ENCODE results near the gene ERCC3.
"Not testable (repeated sequence)": the region's sequence is repeated elsewhere in the genome, so short reads cannot be mapped to it uniquely, and the experiment has no call there.

ERCC3 gene

GRCh38 chr2:127220768-127221527 is 73.0 kb downstream of the ERCC3 start:
- Mint-ChIP-seq H3K27me3 (peaks cover 87% of the 10 kb centered on the region), H3K4me3 (peak overlapping the region; percentile 83 to 92), H3K9me3 (peaks cover 7 to 9% of the 10 kb centered on the region in 2 donors), H3K4me1 (peaks cover 34% of the 10 kb centered on the region), H3K27ac (no peak overlapping the region)
- ATAC-seq: no peak
- DNase-seq: no peak

- Mint-ChIP-seq H3K9me3 (peaks cover 7 to 9% of the 10 kb centered on the region in 2 donors), H3K27ac (no peak within 1 kb of the TSS), H3K27me3 (peaks cover 80% of the 10 kb centered on the region), H3K4me3 (peak within 1 kb of the TSS; percentile 83 to 92), H3K4me1 (peaks cover 31% of the 10 kb centered on the region)
- ATAC-seq: peak; percentile 64
- no peak for DNase-seq
Observed at GRCh38 chr2:127220102-127220767, 73.7 kb downstream of the ERCC3 start, which contains the start of gene CYP27C1. Gene CYP27C1 (minus strand): TSS chr2:127220299. CDS start chr2:127220270, 29 bp downstream.

GRCh38 chr2:127219171-127220070 is 74.5 kb downstream of the ERCC3 start:
- ATAC-seq (peak; percentile 68), DNase-seq (no peak)
- H3K27me3 Mint-ChIP-seq: peaks cover 76% of the 10 kb centered on the region
- H3K4me3 Mint-ChIP-seq: peak overlapping the region; percentile 73 to 81
- peaks cover 31% of the 10 kb centered on the region for H3K4me1 Mint-ChIP-seq
- H3K9me3 Mint-ChIP-seq: peaks cover 7 to 9% of the 10 kb centered on the region in 2 donors
- H3K27ac Mint-ChIP-seq: no peak overlapping the region

- DNase-seq (no peak), ATAC-seq (peak; percentile 47)
- H3K27me3 Mint-ChIP-seq: peaks cover 76% of the 10 kb centered on the region
- no peak overlapping the region for H3K27ac Mint-ChIP-seq
- peak overlapping the region; percentile 73 to 81 for H3K4me3 Mint-ChIP-seq
- peaks cover 31% of the 10 kb centered on the region for H3K4me1 Mint-ChIP-seq
- peaks cover 7 to 9% of the 10 kb centered on the region in 2 donors for H3K9me3 Mint-ChIP-seq
Observed at GRCh38 chr2:127218812-127219170, 75.2 kb downstream of the ERCC3 start.

- DNase-seq (no peak), ATAC-seq (no peak)
- H3K27ac Mint-ChIP-seq: no peak overlapping the region
- peaks cover 7 to 9% of the 10 kb centered on the region in 2 donors for H3K9me3 Mint-ChIP-seq
- peak overlapping the region; percentile 23 to 27 for H3K4me3 Mint-ChIP-seq
- H3K4me1 Mint-ChIP-seq: peaks cover 31% of the 10 kb centered on the region
- peaks cover 78% of the 10 kb centered on the region for H3K27me3 Mint-ChIP-seq
Observed at GRCh38 chr2:127217470-127218325, 76.2 kb downstream of the ERCC3 start.

GRCh38 chr2:127216593-127216992 is 77.4 kb downstream of the ERCC3 start:
- Mint-ChIP-seq H3K4me3 (no peak overlapping the region), H3K27ac (no peak overlapping the region), H3K27me3 (peaks cover 85% of the 10 kb centered on the region), H3K4me1 (peaks cover 31% of the 10 kb centered on the region), H3K9me3 (peaks cover 7 to 9% of the 10 kb centered on the region in 2 donors)
- ATAC-seq (no peak), DNase-seq (no peak)

- DNase-seq (no peak), ATAC-seq (no peak)
- Mint-ChIP-seq H3K27me3 (peaks cover 85% of the 10 kb centered on the region), H3K9me3 (peaks cover 7 to 9% of the 10 kb centered on the region in 2 donors), H3K27ac (no peak overlapping the region), H3K4me3 (no peak overlapping the region), H3K4me1 (peaks cover 31% of the 10 kb centered on the region)
Observed at GRCh38 chr2:127216095-127216494, 77.8 kb downstream of the ERCC3 start.

- not testable (repeated sequence) for ATAC-seq, DNase-seq, H3K9me3 Mint-ChIP-seq, H3K4me3 Mint-ChIP-seq, H3K27ac Mint-ChIP-seq
- Mint-ChIP-seq H3K27me3 (peaks cover 83% of the 10 kb centered on the region), H3K4me1 (peaks cover 16% of the 10 kb centered on the region)
Observed at GRCh38 chr2:127214201-127214600, 79.7 kb downstream of the ERCC3 start.

- H3K4me3 Mint-ChIP-seq: no peak overlapping the region
Observed at GRCh38 chr2:127208313-127208712, 85.6 kb downstream of the ERCC3 start.

More at GRCh38 chr2:127208313-127208712, 85.6 kb downstream of the ERCC3 start:
- Mint-ChIP-seq H3K27me3 (peaks cover 67% of the 10 kb centered on the region), H3K4me1 (no peaks in the 10 kb centered on the region), H3K9me3 (no peaks in the 10 kb centered on the region), H3K27ac (no peak overlapping the region)
- no peak for DNase-seq
- ATAC-seq: no peak

Measured in stimulated activated naive CD8-positive, alpha-beta T cell treated with anti-CD3 and anti-CD28 coated beads, Interleukin-15, amount 100 ng/mL, for 72 hours (primary cell).